ENCODE data around the gene ZNF157. TPM values are rescaled to one million over a fixed set of nuclear protein-coding genes. Genes with fewer than 3 reads are reported as not detected.

Gene ZNF157
- total RNA-seq, 2 experiments from 2014 or later: 0.78 to 1.2 TPM

Other genes starting within 250 kb of the ZNF157 start
- gene NDUFB11, start 225.9 kb upstream of the ZNF157 start, total RNA-seq: 10 to 100 TPM; 79.6 to 84.2 TPM
- gene RBM10, start 225.4 kb upstream of the ZNF157 start, total RNA-seq: 10 to 100 TPM; 67.2 to 69.0 TPM
- gene UBA1, start 176.7 kb upstream of the ZNF157 start, total RNA-seq: 100 to 1,000 TPM; 219 to 227 TPM
- gene CDK16, start 151.9 kb upstream of the ZNF157 start, total RNA-seq: 10 to 100 TPM; 49.9 to 51.3 TPM
- 10 to 100 TPM; 45.3 to 49.5 TPM for gene USP11, start 137.6 kb upstream of the ZNF157 start, total RNA-seq
- 1 to 10 TPM; 8.8 TPM for gene ZNF41, start 112.6 kb downstream of the ZNF157 start, total RNA-seq
- 10 to 100 TPM; 65.1 to 70.8 TPM for gene ARAF, start 190.6 kb downstream of the ZNF157 start, total RNA-seq
- 1 to 10 TPM; 2.7 to 3.2 TPM for gene TIMP1, start 211.9 kb downstream of the ZNF157 start, total RNA-seq
- gene SYN1, start 249.3 kb downstream of the ZNF157 start, total RNA-seq: 1 to 10 TPM in 1 of 2 experiments, under 1 TPM in 1; 0.91 to 1.4 TPM

Data from activated naive CD8-positive, alpha-beta T cell treated with anti-CD3 and anti-CD28 coated beads for 36 hours (primary cell).